Measurements from ENCODE around the gene PTGR2. TPM values are rescaled to one million over a fixed set of nuclear protein-coding genes. Genes with fewer than 3 reads are reported as not detected.
"Not testable (repeated sequence)": the region's sequence is repeated elsewhere in the genome, so short reads cannot be mapped to it uniquely, and the experiment has no call there.

PTGR2 gene
- total RNA-seq, 1 donor from 2014 or later: 5.7 TPM

GRCh38 chr14:73816393-73816816 lies 35.2 kb upstream of the PTGR2 start:
- Histone ChIP-seq H3K4me3 (ENCODE audit: low read length in 3 of 3) (no peak overlapping the region), H3K4me1 (ENCODE audit: control insufficient read depth in 3 of 3, insufficient read depth in 3 of 3, low read length in 3 of 3) (no peaks in the 10 kb centered on the region), H3K36me3 (ENCODE audit: control insufficient read depth in 3 of 3, insufficient read depth in 3 of 3, low read length in 3 of 3) (no peaks in the 10 kb centered on the region), H3K27ac (ENCODE audit: low read depth, low read length) (no peak overlapping the region), H3K9ac (ENCODE audit: low read depth in 1 of 3, low read length in 3 of 3) (no peak overlapping the region), H3K27me3 (ENCODE audit: control insufficient read depth in 3 of 3, insufficient read depth in 3 of 3, low read length in 3 of 3) (no peaks in the 10 kb centered on the region), H3K9me3 (ENCODE audit: control insufficient read depth in 3 of 3, low read length in 3 of 3) (no peaks in the 10 kb centered on the region)

GRCh38 chr14:73817020-73817655 lies 34.5 kb upstream of the PTGR2 start:
- no peaks in the 10 kb centered on the region for H3K27me3 ChIP-seq (ENCODE audit: control insufficient read depth in 3 of 3, insufficient read depth in 3 of 3, low read length in 3 of 3)
- no peak overlapping the region for H3K27ac ChIP-seq (ENCODE audit: low read depth, low read length)
- H3K4me1 ChIP-seq (ENCODE audit: control insufficient read depth in 3 of 3, insufficient read depth in 3 of 3, low read length in 3 of 3): no peaks in the 10 kb centered on the region
- H3K36me3 ChIP-seq (ENCODE audit: control insufficient read depth in 3 of 3, insufficient read depth in 3 of 3, low read length in 3 of 3): no peaks in the 10 kb centered on the region
- no peak overlapping the region for H3K4me3 ChIP-seq (ENCODE audit: low read length in 3 of 3)
- H3K9ac ChIP-seq (ENCODE audit: low read depth in 1 of 3, low read length in 3 of 3): no peak overlapping the region
- H3K9me3 ChIP-seq (ENCODE audit: control insufficient read depth in 3 of 3, low read length in 3 of 3): no peaks in the 10 kb centered on the region

GRCh38 chr14:73818821-73819220 lies 32.8 kb upstream of the PTGR2 start:
- Histone ChIP-seq H3K9ac (ENCODE audit: low read depth in 1 of 3, low read length in 3 of 3) (peak overlapping the region in 1 of 3 donors; percentile 11), H3K27ac (ENCODE audit: low read depth, low read length) (no peak overlapping the region), H3K36me3 (ENCODE audit: control insufficient read depth in 3 of 3, insufficient read depth in 3 of 3, low read length in 3 of 3) (no peaks in the 10 kb centered on the region), H3K9me3 (ENCODE audit: control insufficient read depth in 3 of 3, low read length in 3 of 3) (no peaks in the 10 kb centered on the region), H3K4me1 (ENCODE audit: control insufficient read depth in 3 of 3, insufficient read depth in 3 of 3, low read length in 3 of 3) (no peaks in the 10 kb centered on the region), H3K27me3 (ENCODE audit: control insufficient read depth in 3 of 3, insufficient read depth in 3 of 3, low read length in 3 of 3) (no peaks in the 10 kb centered on the region), H3K4me3 (ENCODE audit: low read length in 3 of 3) (no peak overlapping the region)

- no peak overlapping the region for H3K9ac ChIP-seq (ENCODE audit: low read depth in 1 of 3, low read length in 3 of 3)
- H3K36me3 ChIP-seq (ENCODE audit: control insufficient read depth in 3 of 3, insufficient read depth in 3 of 3, low read length in 3 of 3): no peaks in the 10 kb centered on the region
- no peak overlapping the region for H3K4me3 ChIP-seq (ENCODE audit: low read length in 3 of 3)
- H3K9me3 ChIP-seq (ENCODE audit: control insufficient read depth in 3 of 3, low read length in 3 of 3): no peaks in the 10 kb centered on the region
- no peak overlapping the region for H3K27ac ChIP-seq (ENCODE audit: low read depth, low read length)
- H3K4me1 ChIP-seq (ENCODE audit: control insufficient read depth in 3 of 3, insufficient read depth in 3 of 3, low read length in 3 of 3): peaks cover 0 to 3% (median 0%) of the 10 kb centered on the region in 3 donors
- no peaks in the 10 kb centered on the region for H3K27me3 ChIP-seq (ENCODE audit: control insufficient read depth in 3 of 3, insufficient read depth in 3 of 3, low read length in 3 of 3)
Measured at GRCh38 chr14:73820631-73821030, 31.0 kb upstream of the PTGR2 start.

- no peaks in the 10 kb centered on the region for H3K27me3 ChIP-seq (ENCODE audit: control insufficient read depth in 3 of 3, insufficient read depth in 3 of 3, low read length in 3 of 3)
Measured at GRCh38 chr14:73823339-73823885, 28.2 kb upstream of the PTGR2 start.

GRCh38 chr14:73824127-73824526 lies 27.5 kb upstream of the PTGR2 start:
- Histone ChIP-seq H3K9me3 (ENCODE audit: control insufficient read depth in 3 of 3, low read length in 3 of 3) (no peaks in the 10 kb centered on the region), H3K9ac (ENCODE audit: low read depth in 1 of 3, low read length in 3 of 3) (no peak overlapping the region), H3K4me1 (ENCODE audit: control insufficient read depth in 3 of 3, insufficient read depth in 3 of 3, low read length in 3 of 3) (peaks cover 0 to 3% (median 0%) of the 10 kb centered on the region in 3 donors), H3K36me3 (ENCODE audit: control insufficient read depth in 3 of 3, insufficient read depth in 3 of 3, low read length in 3 of 3) (no peaks in the 10 kb centered on the region), H3K27me3 (ENCODE audit: control insufficient read depth in 3 of 3, insufficient read depth in 3 of 3, low read length in 3 of 3) (no peaks in the 10 kb centered on the region), H3K4me3 (ENCODE audit: low read length in 3 of 3) (no peak overlapping the region), H3K27ac (ENCODE audit: low read depth, low read length) (no peak overlapping the region)

More at GRCh38 chr14:73823339-73823885, 28.2 kb upstream of the PTGR2 start:
- Histone ChIP-seq H3K4me1 (ENCODE audit: control insufficient read depth in 3 of 3, insufficient read depth in 3 of 3, low read length in 3 of 3) (peaks cover 0 to 3% (median 0%) of the 10 kb centered on the region in 3 donors), H3K9me3 (ENCODE audit: control insufficient read depth in 3 of 3, low read length in 3 of 3) (no peaks in the 10 kb centered on the region), H3K4me3 (ENCODE audit: low read length in 3 of 3) (no peak overlapping the region), H3K9ac (ENCODE audit: low read depth in 1 of 3, low read length in 3 of 3) (no peak overlapping the region), H3K27ac (ENCODE audit: low read depth, low read length) (no peak overlapping the region), H3K36me3 (ENCODE audit: control insufficient read depth in 3 of 3, insufficient read depth in 3 of 3, low read length in 3 of 3) (no peaks in the 10 kb centered on the region)

GRCh38 chr14:73824536-73824935 lies 27.1 kb upstream of the PTGR2 start:
- H3K9ac ChIP-seq (ENCODE audit: low read depth in 1 of 3, low read length in 3 of 3): no peak overlapping the region
- no peak overlapping the region for H3K27ac ChIP-seq (ENCODE audit: low read depth, low read length)

GRCh38 chr14:73825551-73826188 lies 26.0 kb upstream of the PTGR2 start:
- no peak overlapping the region for H3K9ac ChIP-seq (ENCODE audit: low read depth in 1 of 3, low read length in 3 of 3)
- H3K9me3 ChIP-seq (ENCODE audit: control insufficient read depth in 3 of 3, low read length in 3 of 3): no peaks in the 10 kb centered on the region
- H3K27ac ChIP-seq (ENCODE audit: low read depth, low read length): no peak overlapping the region
- no peak overlapping the region for H3K4me3 ChIP-seq (ENCODE audit: low read length in 3 of 3)
- H3K36me3 ChIP-seq (ENCODE audit: control insufficient read depth in 3 of 3, insufficient read depth in 3 of 3, low read length in 3 of 3): no peaks in the 10 kb centered on the region
- no peaks in the 10 kb centered on the region for H3K27me3 ChIP-seq (ENCODE audit: control insufficient read depth in 3 of 3, insufficient read depth in 3 of 3, low read length in 3 of 3)
- H3K4me1 ChIP-seq (ENCODE audit: control insufficient read depth in 3 of 3, insufficient read depth in 3 of 3, low read length in 3 of 3): peaks cover 0 to 3% (median 0%) of the 10 kb centered on the region in 3 donors

More at GRCh38 chr14:73824536-73824935, 27.1 kb upstream of the PTGR2 start:
- H3K4me1 ChIP-seq (ENCODE audit: control insufficient read depth in 3 of 3, insufficient read depth in 3 of 3, low read length in 3 of 3): peaks cover 0 to 3% (median 0%) of the 10 kb centered on the region in 3 donors
- H3K36me3 ChIP-seq (ENCODE audit: control insufficient read depth in 3 of 3, insufficient read depth in 3 of 3, low read length in 3 of 3): no peaks in the 10 kb centered on the region
- H3K9me3 ChIP-seq (ENCODE audit: control insufficient read depth in 3 of 3, low read length in 3 of 3): no peaks in the 10 kb centered on the region
- no peaks in the 10 kb centered on the region for H3K27me3 ChIP-seq (ENCODE audit: control insufficient read depth in 3 of 3, insufficient read depth in 3 of 3, low read length in 3 of 3)
- H3K4me3 ChIP-seq (ENCODE audit: low read length in 3 of 3): no peak overlapping the region

- H3K4me3 ChIP-seq (ENCODE audit: low read length in 3 of 3); H3K9me3 ChIP-seq (ENCODE audit: control insufficient read depth in 3 of 3, low read length in 3 of 3); H3K27ac ChIP-seq (ENCODE audit: low read depth, low read length); H3K9ac ChIP-seq (ENCODE audit: low read depth in 1 of 3, low read length in 3 of 3); H3K36me3 ChIP-seq (ENCODE audit: control insufficient read depth in 3 of 3, insufficient read depth in 3 of 3, low read length in 3 of 3); H3K4me1 ChIP-seq (ENCODE audit: control insufficient read depth in 3 of 3, insufficient read depth in 3 of 3, low read length in 3 of 3); H3K27me3 ChIP-seq (ENCODE audit: control insufficient read depth in 3 of 3, insufficient read depth in 3 of 3, low read length in 3 of 3): not testable (repeated sequence)
Measured at GRCh38 chr14:73827190-73827589, 24.4 kb upstream of the PTGR2 start.

GRCh38 chr14:73829071-73829470 lies 22.6 kb upstream of the PTGR2 start:
- H3K9me3 ChIP-seq (ENCODE audit: control insufficient read depth in 3 of 3, low read length in 3 of 3): no peaks in the 10 kb centered on the region

More at GRCh38 chr14:73829071-73829470, 22.6 kb upstream of the PTGR2 start:
- Histone ChIP-seq H3K9ac (ENCODE audit: low read depth in 1 of 3, low read length in 3 of 3) (no peak overlapping the region), H3K4me1 (ENCODE audit: control insufficient read depth in 3 of 3, insufficient read depth in 3 of 3, low read length in 3 of 3) (peaks cover 0 to 3% (median 0%) of the 10 kb centered on the region in 3 donors), H3K27ac (ENCODE audit: low read depth, low read length) (no peak overlapping the region), H3K4me3 (ENCODE audit: low read length in 3 of 3) (no peak overlapping the region), H3K36me3 (ENCODE audit: control insufficient read depth in 3 of 3, insufficient read depth in 3 of 3, low read length in 3 of 3) (no peaks in the 10 kb centered on the region), H3K27me3 (ENCODE audit: control insufficient read depth in 3 of 3, insufficient read depth in 3 of 3, low read length in 3 of 3) (no peaks in the 10 kb centered on the region)
